ENCODE results near the gene PGAP1. TPM values are rescaled to one million over a fixed set of nuclear protein-coding genes. Genes with fewer than 3 reads are reported as not detected.

PGAP1 gene
- total RNA-seq, 1 experiment from 2014 or later, result 7.1 TPM

- ATAC-seq, result no peak
- BruUV-seq (replicated peaks), result no TSS peak
- Histone ChIP-seq H3K4me2 (ENCODE audit: low read length) (no peak overlapping the region), H3K9me3 (ENCODE audit: control insufficient read depth in 1 of 2, insufficient read depth in 1 of 2, low read depth in 1 of 2, low read length in 2 of 2) (no peaks in the 10 kb centered on the region), H3K27ac (ENCODE audit: low read depth, low read length) (no peak overlapping the region), H3K4me3 (replicated peaks in 1 of 2; ENCODE audit: low read depth in 1 of 2, low read length in 2 of 2) (no peak overlapping the region), H3K9me2 (ENCODE audit: insufficient read depth) (no peaks in the 10 kb centered on the region), H3K36me3 (ENCODE audit: control insufficient read depth in 1 of 2, insufficient read depth in 2 of 2, low read length in 2 of 2) (0 out of 4 replicates have a peak, but pooled peaks cover 0 to 3% of the 10 kb centered on the region in 2 experiments), H3K9ac (ENCODE audit: low read length) (no peak overlapping the region), H4K20me1 (ENCODE audit: insufficient read depth) (no peaks in the 10 kb centered on the region), H3K79me2 (ENCODE audit: insufficient read depth, low read length) (no peaks in the 10 kb centered on the region), H3K27me3 (ENCODE audit: insufficient read depth, low read length) (no peaks in the 10 kb centered on the region), H3K4me1 (ENCODE audit: control insufficient read depth in 1 of 2, insufficient read depth in 2 of 2, low read length in 2 of 2) (no peaks in the 10 kb centered on the region; a peak in 1 of 4 replicates), H2AFZ (ENCODE audit: low read depth, low read length, poor library complexity, severe bottlenecking) (no peak overlapping the region)
- no peak for DNase-seq (ENCODE audit: low read depth, low spot score)
- no peak for TF ChIP-seq MAX (IDR thresholded peaks at IDR 0.05)
- no peak for TF ChIP-seq CTCF (IDR thresholded peaks at IDR 0.05 in 2 of 3, conservative IDR thresholded peaks at IDR 0.05 in 1 of 3; ENCODE audit: borderline replicate concordance in 1 of 3, insufficient read depth in 1 of 3, low read depth in 2 of 3, low read length in 2 of 3)
- no peak for TF ChIP-seq ZFX (IDR thresholded peaks at IDR 0.05)
- no peak for TF ChIP-seq SP1 (IDR thresholded peaks at IDR 0.05; ENCODE audit: low read depth)
- no peak for TF ChIP-seq EZH2phosphoT487 (IDR thresholded peaks at IDR 0.05; ENCODE audit: borderline replicate concordance)
- no peak for TF ChIP-seq TCF7L2 (IDR thresholded peaks at IDR 0.05; ENCODE audit: borderline replicate concordance, extremely low read depth, insufficient read depth, insufficient read length)
- no peak for TF ChIP-seq ZNF274 (IDR thresholded peaks at IDR 0.05; ENCODE audit: low read depth, low read length)
- ChIA-PET RAD21 (ENCODE audit: low non-redundant PET in 1 of 2, low total read pairs in 2 of 2, uncharacterized antibody in 2 of 2, unreplicated experiment in 2 of 2) (no interaction called here), POLR2A (no interaction called here), CTCF (no interaction called here)
- intact Hi-C loops (cut with micrococcal nuclease), result no loop called here
Observed at GRCh38 chr2:196900843-196901242, 25.7 kb downstream of the PGAP1 start.

- ChIA-PET CTCF (no interaction called here), RAD21 (ENCODE audit: low non-redundant PET in 1 of 2, low total read pairs in 2 of 2, uncharacterized antibody in 2 of 2, unreplicated experiment in 2 of 2) (no interaction called here), POLR2A (no interaction called here)
- Histone ChIP-seq H3K79me2 (ENCODE audit: insufficient read depth, low read length) (no peaks in the 10 kb centered on the region), H3K9me2 (ENCODE audit: insufficient read depth) (no peaks in the 10 kb centered on the region), H2AFZ (ENCODE audit: low read depth, low read length, poor library complexity, severe bottlenecking) (no peak overlapping the region), H4K20me1 (ENCODE audit: insufficient read depth) (no peaks in the 10 kb centered on the region), H3K27ac (ENCODE audit: low read depth, low read length) (no peak overlapping the region), H3K9ac (ENCODE audit: low read length) (no peak overlapping the region), H3K4me3 (replicated peaks in 1 of 2; ENCODE audit: low read depth in 1 of 2, low read length in 2 of 2) (no peak overlapping the region), H3K9me3 (ENCODE audit: control insufficient read depth in 1 of 2, insufficient read depth in 1 of 2, low read depth in 1 of 2, low read length in 2 of 2) (no peaks in the 10 kb centered on the region), H3K4me2 (ENCODE audit: low read length) (no peak overlapping the region), H3K4me1 (ENCODE audit: control insufficient read depth in 1 of 2, insufficient read depth in 2 of 2, low read length in 2 of 2) (no peaks in the 10 kb centered on the region; a peak in 1 of 4 replicates), H3K27me3 (ENCODE audit: insufficient read depth, low read length) (no peaks in the 10 kb centered on the region), H3K36me3 (ENCODE audit: control insufficient read depth in 1 of 2, insufficient read depth in 2 of 2, low read length in 2 of 2) (0 out of 4 replicates have a peak, but pooled peaks cover 0 to 3% of the 10 kb centered on the region in 2 experiments)
- no TSS peak for BruUV-seq (replicated peaks)
- intact Hi-C loops (cut with micrococcal nuclease), result no loop called here
- no peak for ATAC-seq
- no peak for DNase-seq (ENCODE audit: low read depth, low spot score)
- TF ChIP-seq ELF1 (IDR thresholded peaks at IDR 0.05; ENCODE audit: borderline replicate concordance, low read depth), result no peak
- no peak for TF ChIP-seq MAX (IDR thresholded peaks at IDR 0.05)
- TF ChIP-seq POLR2AphosphoS5 (IDR thresholded peaks at IDR 0.05; ENCODE audit: low read depth, low read length), result no peak
- TF ChIP-seq SRF (IDR thresholded peaks at IDR 0.05; ENCODE audit: low read depth), result no peak
Observed at GRCh38 chr2:196899976-196900375, 26.5 kb downstream of the PGAP1 start.
